ENCODE measurements around the gene GPD1. TPM values are rescaled to one million over a fixed set of nuclear protein-coding genes. Genes with fewer than 3 reads are reported as not detected.
"Not testable (repeated sequence)": the region's sequence is repeated elsewhere in the genome, so short reads cannot be mapped to it uniquely, and the experiment has no call there.

The GPD1 gene
- total RNA-seq, 1 donor from 2014 or later: not detected

DNA sequence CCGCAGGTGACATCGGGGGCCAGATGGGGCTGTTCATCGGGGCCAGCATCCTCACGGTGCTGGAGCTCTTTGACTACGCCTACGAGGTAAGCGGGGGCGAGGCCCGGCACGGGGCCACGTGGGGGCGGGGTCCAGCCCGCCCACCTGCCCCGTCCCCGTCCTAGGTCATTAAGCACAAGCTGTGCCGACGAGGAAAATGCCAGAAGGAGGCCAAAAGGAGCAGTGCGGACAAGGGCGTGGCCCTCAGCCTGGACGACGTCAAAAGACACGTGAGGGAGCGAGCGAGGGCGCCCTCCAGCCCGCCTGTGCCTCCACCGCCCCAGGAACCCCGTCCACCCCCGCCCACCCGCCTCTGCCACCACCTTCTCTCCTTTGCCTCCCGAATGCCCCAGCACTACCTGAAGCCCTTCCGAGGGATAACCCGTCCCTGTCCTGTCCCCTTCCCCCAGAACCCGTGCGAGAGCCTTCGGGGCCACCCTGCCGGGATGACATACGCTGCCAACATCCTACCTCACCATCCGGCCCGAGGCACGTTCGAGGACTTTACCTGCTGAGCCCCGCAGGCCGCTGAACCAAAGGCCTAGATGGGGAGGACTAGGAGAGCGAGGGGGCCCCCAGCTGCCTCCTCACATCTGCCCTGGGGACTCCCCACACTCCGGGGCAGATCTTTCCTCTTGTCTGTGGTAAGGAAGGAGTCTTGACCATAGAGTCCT lies 22.6 kb upstream of the GPD1 start:
- no peak for DNase-seq (ENCODE audit: low read depth)
- TF ChIP-seq, protein P1, sequence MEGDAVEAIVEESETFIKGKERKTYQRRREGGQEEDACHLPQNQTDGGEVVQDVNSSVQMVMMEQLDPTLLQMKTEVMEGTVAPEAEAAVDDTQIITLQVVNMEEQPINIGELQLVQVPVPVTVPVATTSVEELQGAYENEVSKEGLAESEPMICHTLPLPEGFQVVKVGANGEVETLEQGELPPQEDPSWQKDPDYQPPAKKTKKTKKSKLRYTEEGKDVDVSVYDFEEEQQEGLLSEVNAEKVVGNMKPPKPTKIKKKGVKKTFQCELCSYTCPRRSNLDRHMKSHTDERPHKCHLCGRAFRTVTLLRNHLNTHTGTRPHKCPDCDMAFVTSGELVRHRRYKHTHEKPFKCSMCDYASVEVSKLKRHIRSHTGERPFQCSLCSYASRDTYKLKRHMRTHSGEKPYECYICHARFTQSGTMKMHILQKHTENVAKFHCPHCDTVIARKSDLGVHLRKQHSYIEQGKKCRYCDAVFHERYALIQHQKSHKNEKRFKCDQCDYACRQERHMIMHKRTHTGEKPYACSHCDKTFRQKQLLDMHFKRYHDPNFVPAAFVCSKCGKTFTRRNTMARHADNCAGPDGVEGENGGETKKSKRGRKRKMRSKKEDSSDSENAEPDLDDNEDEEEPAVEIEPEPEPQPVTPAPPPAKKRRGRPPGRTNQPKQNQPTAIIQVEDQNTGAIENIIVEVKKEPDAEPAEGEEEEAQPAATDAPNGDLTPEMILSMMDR (conservative IDR thresholded peaks at IDR 0.05; ENCODE audit: low read depth, low read length): no peak
- no peak overlapping the region for H3K4me3 ChIP-seq (ENCODE audit: low read depth, low read length)

DNA sequence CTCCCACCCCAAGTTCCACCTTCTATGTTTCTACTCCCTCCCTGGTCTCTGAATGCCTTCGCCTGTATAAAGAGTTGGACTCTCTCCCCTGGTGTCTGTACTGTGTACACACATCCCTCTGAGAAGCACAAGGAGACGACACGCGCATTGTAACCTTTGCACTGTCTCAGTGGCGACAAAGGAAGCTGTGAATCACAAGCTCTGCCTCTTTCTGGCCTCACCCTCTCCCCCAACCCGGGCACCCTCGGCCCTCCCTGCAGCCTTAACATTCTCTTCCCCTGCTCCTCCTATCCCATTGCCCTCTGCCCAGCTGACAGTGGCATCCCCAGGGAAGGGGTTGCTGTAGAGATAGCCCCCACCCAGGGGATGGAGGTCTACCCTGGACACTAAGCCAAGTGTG lies 21.2 kb upstream of the GPD1 start:
- TF ChIP-seq, protein P1 (conservative IDR thresholded peaks at IDR 0.05; ENCODE audit: low read depth, low read length): peak; percentile 18
- no peak for DNase-seq (ENCODE audit: low read depth)
- H3K4me3 ChIP-seq (ENCODE audit: low read depth, low read length): no peak overlapping the region

DNA sequence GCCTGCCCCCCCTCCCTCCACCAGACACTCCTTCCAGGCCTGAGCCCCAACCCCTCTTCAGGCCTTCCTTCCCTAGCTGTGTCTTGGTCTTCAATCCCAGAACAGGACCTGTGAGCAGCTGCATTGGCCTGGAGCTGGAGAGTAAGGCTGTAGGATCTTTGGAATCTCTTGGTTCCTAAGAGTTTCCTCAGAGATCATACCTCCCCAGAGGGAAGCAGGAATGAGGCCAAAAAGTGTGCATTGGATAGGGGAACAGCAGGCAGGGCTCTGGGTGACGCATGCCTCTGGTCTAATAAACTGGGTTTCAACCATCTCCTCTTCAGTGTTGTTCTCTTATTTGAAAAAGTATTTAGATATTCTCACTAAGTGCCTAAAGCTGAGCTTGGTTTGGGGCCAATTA lies 20.5 kb upstream of the GPD1 start:
- no peak overlapping the region for H3K4me3 ChIP-seq (ENCODE audit: low read depth, low read length)
- TF ChIP-seq, protein P1 (conservative IDR thresholded peaks at IDR 0.05; ENCODE audit: low read depth, low read length): no peak
- no peak for DNase-seq (ENCODE audit: low read depth)

DNA sequence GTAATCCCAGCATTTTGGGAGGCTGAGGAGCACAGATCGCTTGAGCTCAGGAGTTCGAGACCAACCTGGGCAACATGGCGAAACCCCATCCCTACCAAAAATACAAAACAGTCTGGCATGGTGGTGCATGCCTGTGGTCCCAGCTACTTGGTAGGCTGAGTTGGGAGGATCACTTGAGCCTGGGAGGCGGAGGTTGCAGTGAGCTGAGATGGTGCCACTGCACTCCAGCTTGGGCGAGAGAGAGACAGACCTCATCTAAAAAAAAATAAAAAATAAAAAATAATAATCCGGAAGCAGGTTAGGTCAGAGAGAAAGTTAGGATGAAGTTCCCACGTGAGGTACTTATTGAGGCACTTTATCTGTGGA lies 19.4 kb upstream of the GPD1 start:
- DNase-seq (ENCODE audit: low read depth): not testable (repeated sequence)
- H3K4me3 ChIP-seq (ENCODE audit: low read depth, low read length): peak overlapping the region; percentile 83

DNA sequence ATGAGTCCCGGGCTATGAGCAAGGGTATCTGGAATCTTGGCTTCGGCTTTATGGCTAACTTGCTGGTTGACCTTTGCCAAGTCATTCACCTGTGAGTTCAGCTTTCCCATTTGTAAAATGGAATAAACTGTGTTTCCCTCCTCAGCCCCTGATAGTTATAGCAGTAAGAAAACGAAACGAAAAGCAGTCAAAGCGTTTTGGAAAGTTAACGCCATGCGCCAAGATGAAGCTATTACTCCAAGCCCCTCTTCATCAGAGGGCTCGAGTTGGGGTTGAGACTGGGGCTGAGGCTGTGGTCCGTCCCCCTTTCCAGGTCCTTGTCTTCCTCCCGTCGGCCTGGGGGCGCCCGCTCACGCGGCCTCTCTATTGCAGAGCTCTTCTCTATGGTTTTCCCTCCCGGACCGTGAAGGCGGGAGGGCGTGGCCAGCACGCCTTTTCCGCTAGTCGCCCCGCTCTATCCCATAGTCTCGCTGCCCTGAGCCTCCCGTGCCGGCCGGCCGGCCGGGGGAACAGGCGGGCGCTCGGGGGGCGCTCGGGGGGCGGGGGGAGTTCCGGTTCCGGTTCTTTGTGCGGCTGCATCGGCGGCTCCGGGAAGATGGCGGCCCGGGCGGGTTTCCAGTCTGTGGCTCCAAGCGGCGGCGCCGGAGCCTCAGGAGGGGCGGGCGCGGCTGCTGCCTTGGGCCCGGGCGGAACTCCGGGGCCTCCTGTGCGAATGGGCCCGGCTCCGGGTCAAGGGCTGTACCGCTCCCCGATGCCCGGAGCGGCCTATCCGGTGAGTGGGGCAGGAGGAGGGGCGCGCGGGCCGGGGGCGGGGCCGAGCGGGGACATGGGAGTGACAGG lies 18.8 kb upstream of the GPD1 start, which contains the start of gene SMARCD1:
SMARCD1 (plus strand) TSS at position 568 of the 840 bp plus-strand sequence; CDS start at position 596, 28 bp downstream.
- peak within 1 kb of the TSS; percentile 83 for H3K4me3 ChIP-seq (ENCODE audit: low read depth, low read length)
- DNase-seq (ENCODE audit: low read depth): peak; percentile 57
- TF ChIP-seq, protein P1 (conservative IDR thresholded peaks at IDR 0.05; ENCODE audit: low read depth, low read length): peak; percentile 51

DNA sequence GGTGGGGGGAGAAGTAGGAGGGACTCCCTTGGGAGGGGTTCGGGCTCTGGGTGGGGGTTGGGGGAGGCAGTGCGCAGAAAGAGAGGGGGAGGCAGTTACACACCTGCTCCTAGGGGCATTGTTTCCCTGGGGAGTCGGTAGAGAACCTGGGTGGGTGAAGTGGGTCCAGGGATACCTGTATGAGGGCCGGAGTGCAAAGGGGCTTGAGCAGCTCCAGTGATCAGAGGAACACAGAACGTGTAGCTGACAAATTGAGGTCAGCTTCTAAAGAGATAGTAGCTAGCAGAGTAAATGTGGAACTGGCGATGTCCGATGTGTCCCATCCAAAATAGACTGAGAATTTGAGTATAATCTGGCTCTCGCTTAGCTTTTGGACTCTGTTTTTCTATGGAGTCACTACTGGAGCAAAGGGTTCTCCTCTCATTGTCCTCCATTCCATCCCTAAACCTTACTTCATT lies 18.2 kb upstream of the GPD1 start:
- TF ChIP-seq, protein P1 (conservative IDR thresholded peaks at IDR 0.05; ENCODE audit: low read depth, low read length): no peak
- H3K4me3 ChIP-seq (ENCODE audit: low read depth, low read length): peak overlapping the region; percentile 83
- DNase-seq (ENCODE audit: low read depth): no peak

DNA sequence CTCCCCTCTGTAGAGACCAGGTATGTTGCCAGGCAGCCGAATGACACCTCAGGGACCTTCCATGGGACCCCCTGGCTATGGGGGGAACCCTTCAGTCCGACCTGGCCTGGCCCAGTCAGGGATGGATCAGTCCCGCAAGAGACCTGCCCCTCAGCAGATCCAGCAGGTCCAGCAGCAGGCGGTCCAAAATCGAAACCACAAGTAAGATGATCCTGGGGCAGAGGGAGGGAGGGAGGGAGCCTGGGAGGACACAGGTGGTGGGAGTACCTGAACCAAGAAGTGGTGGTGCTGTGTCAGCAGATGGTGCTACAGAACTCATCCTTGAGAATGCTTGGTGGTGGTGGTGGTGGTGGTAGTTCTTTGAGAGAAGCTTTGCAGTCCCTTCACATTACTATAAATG lies 17.7 kb upstream of the GPD1 start:
- TF ChIP-seq, protein P1 (conservative IDR thresholded peaks at IDR 0.05; ENCODE audit: low read depth, low read length): no peak
- peak overlapping the region; percentile 83 for H3K4me3 ChIP-seq (ENCODE audit: low read depth, low read length)
- no peak for DNase-seq (ENCODE audit: low read depth)
